Measurements from ENCODE around the gene OR3A2.
"Not testable (repeated sequence)": the region's sequence is repeated elsewhere in the genome, so short reads cannot be mapped to it uniquely, and the experiment has no call there.

The OR3A2 gene

GRCh38 chr17:3293548-3293947 is 92.6 kb downstream of the OR3A2 start:
- not testable (repeated sequence) for DNase-seq (ENCODE audit: low spot score)

DNA sequence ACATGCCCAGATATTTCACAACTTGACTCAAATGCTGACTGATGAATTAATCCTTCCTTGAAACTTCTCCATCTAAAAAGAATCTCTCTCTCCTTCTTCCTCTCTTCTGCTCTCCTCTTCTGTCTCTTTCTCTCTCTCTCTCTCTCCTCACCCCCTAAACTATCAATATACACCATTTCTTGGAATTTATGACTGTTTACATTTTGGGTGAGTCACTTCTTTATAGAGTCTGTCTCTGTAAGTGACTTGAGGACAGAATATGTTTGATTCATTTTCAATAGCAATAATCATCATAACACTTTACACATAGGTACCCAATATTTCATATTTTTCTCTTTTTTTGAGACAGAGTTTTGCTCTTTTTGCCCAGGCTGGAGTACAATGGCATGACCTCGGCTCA is 103.2 kb downstream of the OR3A2 start:
- no peak for DNase-seq (ENCODE audit: low spot score)

- no peak for DNase-seq (ENCODE audit: low spot score)
Observed at GRCh38 chr17:3276126-3276525, 110.0 kb downstream of the OR3A2 start.

- no peak for DNase-seq (ENCODE audit: low spot score)
Observed at GRCh38 chr17:3271072-3271848, 114.8 kb downstream of the OR3A2 start.

DNA sequence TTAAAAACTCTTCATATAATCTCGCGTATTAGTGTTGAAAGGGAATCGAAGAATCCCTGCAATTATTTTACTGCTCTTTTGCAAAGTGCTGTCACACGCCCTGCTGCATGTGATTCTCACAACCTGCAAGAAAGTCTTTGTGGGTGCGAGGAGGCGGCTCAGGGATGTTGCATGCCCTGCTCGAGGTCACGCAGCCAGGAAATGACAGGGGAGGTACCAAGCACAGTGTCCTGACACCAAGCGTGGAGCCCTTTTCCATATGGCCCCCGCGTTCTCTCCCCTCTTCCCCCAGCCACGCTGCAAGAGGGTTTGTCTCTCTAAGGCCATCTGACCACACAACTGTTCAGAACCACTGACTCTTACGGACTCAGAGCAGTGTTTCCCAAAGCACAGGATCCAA is 125.5 kb downstream of the OR3A2 start:
- no peak for DNase-seq (ENCODE audit: low spot score)

- DNase-seq (ENCODE audit: low spot score), result no peak
Observed at GRCh38 chr17:3260163-3260562, 125.9 kb downstream of the OR3A2 start.

DNA sequence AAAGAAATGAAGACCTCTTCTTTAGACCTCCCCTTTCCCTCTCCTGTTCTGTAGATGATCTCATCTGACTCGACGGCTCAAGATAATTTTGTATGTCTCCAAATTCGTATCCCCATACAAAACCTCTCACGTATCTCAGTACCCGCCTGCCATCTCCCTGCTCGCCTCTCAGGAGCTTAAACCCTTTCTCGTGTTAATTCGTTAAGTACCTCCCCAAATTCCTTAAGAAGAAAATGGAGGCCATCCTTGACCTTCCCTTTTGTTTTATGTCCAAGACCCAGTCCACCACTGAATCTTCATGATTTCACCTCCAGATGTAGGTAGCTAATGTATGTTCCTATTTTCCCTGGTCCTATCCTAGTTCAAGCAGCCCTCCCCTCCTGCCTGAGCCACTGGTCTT is 129.5 kb downstream of the OR3A2 start:
- DNase-seq (ENCODE audit: low spot score), result no peak

- DNase-seq (ENCODE audit: low spot score), result not testable (repeated sequence)
Observed at GRCh38 chr17:3249013-3249412, 137.1 kb downstream of the OR3A2 start.

DNA sequence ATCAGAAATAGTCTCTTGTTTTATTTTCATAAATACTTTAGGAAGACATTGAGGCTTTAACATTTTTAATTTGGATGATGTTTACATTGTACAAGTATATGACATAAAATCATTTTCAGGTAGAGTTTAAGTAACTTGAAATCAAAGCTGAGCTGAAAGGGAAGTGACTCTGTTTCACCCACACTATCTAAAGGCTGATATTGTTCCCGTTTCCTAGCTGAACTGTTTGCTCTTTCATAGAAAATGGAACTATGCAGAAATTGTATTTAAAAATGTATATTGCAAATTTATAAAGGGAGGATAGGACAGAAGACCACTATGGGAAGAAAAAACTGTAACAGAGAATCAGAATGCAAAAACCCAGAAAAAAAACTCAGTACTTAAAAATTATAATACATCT is 141.3 kb downstream of the OR3A2 start:
- DNase-seq (ENCODE audit: low spot score), result not testable (repeated sequence)

DNA sequence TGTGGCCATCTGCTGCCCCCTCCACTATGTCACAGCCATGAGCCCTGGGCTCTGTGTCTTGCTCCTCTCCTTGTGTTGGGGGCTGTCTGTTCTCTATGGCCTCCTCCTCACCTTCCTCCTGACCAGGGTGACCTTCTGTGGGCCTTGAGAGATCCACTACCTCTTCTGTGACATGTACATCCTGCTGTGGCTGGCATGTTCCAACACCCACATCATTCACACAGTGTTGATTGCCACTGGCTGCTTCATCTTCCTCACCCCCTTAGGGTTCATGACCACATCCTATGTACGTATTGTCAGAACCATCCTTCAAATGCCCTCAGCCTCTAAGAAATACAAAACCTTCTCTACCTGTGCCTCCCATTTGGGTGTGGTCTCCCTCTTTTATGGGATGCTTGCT is 145.1 kb downstream of the OR3A2 start:
- not testable (repeated sequence) for DNase-seq (ENCODE audit: low spot score)

- DNase-seq (ENCODE audit: low spot score), result not testable (repeated sequence)
Observed at GRCh38 chr17:3238685-3239084, 147.4 kb downstream of the OR3A2 start.

GRCh38 chr17:3232300-3232699 is 153.8 kb downstream of the OR3A2 start:
- DNase-seq (ENCODE audit: low spot score), result not testable (repeated sequence)
